22Rv1 (cell line): Measurements from ENCODE around the gene YTHDC2.

Experiments
- ZFX ChIP-seq: fragments of 450-650 bp; IDR thresholded peaks from 2 replicates; pipeline ENCODE4 v1.6.1; 2017; ENCODE audit warnings: antibody characterized with exemption, borderline replicate concordance
- TF ChIP-seq, protein P1 (sequence below): fragments of 450-650 bp; IDR thresholded peaks from 2 replicates; pipeline ENCODE4 v1.5.1; 2017; ENCODE audit warnings: mild to moderate bottlenecking

- TF ChIP-seq, protein P1, sequence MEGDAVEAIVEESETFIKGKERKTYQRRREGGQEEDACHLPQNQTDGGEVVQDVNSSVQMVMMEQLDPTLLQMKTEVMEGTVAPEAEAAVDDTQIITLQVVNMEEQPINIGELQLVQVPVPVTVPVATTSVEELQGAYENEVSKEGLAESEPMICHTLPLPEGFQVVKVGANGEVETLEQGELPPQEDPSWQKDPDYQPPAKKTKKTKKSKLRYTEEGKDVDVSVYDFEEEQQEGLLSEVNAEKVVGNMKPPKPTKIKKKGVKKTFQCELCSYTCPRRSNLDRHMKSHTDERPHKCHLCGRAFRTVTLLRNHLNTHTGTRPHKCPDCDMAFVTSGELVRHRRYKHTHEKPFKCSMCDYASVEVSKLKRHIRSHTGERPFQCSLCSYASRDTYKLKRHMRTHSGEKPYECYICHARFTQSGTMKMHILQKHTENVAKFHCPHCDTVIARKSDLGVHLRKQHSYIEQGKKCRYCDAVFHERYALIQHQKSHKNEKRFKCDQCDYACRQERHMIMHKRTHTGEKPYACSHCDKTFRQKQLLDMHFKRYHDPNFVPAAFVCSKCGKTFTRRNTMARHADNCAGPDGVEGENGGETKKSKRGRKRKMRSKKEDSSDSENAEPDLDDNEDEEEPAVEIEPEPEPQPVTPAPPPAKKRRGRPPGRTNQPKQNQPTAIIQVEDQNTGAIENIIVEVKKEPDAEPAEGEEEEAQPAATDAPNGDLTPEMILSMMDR: no peak
- no peak for TF ChIP-seq ZFX
Observed at GRCh38 chr5:113526421-113526820, 12.9 kb downstream of the YTHDC2 start.
